H7 (cell line): ENCODE data around the gene VSIG8. TPM values are rescaled to one million over a fixed set of nuclear protein-coding genes. Genes with fewer than 3 reads are reported as not detected.

ENCODE experiments used
- DNase-seq: peaks from one replicate; pipeline ENCODE4 v3.0.0; 2012
- H3K27me3 ChIP-seq: 2 replicates; pipeline ENCODE4 v1.6.0; 2011; ENCODE audit warnings: mild to moderate bottlenecking, low read length; ENCODE audit not compliant: control insufficient read depth, insufficient read depth
- H3K36me3 ChIP-seq: replicated peaks from 2 replicates; pipeline ENCODE4 v1.5.1; 2011; ENCODE audit warnings: low read length; ENCODE audit not compliant: control insufficient read depth, insufficient read depth
- H3K4me3 ChIP-seq: 2 replicates; pipeline ENCODE4 v1.5.1; 2011; ENCODE audit warnings: low read depth, mild to moderate bottlenecking, control low read depth, low read length, moderate library complexity; ENCODE audit not compliant: insufficient read depth
- total RNA-seq: library from RNA; depleted of rRNA; stranded (reverse); fragments of >200 nt; shearing (Covaris generic); gene quantifications from 2 replicates; pipeline ENCODE4 v1.2.3, GENCODE V29; 2014

VSIG8 gene
- total RNA-seq, 1 experiment from 2014 or later, result not detected

DNA sequence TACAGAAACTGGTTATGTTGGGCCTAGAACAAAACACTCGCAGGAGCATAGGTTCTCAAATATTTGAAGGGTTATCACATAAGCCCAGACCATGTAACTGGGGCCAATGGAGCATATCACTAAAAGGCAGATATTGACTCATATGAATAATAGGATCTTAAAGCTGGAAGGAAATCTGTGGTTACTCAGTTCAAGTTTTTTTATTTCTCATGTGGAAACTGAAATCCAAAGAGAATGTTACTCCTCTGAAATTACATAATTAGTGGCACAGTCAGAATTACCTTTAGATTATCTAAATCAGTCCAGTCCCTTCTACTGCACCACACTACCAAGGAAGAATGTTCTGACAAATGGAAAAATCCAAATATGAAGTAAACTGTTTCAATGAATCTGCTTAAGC is 23.7 kb downstream of the VSIG8 start:
- H3K36me3 ChIP-seq, result no peaks in the 10 kb centered on the region
- DNase-seq, result no peak
- peaks cover 3% of the 10 kb centered on the region; the same call in 1 of the 2 replicates for H3K27me3 ChIP-seq
- no peak overlapping the region for H3K4me3 ChIP-seq

- DNase-seq, result no peak
- Histone ChIP-seq H3K36me3 (no peaks in the 10 kb centered on the region), H3K4me3 (no peak overlapping the region), H3K27me3 (peaks cover 5% of the 10 kb centered on the region; the same call in 1 of the 2 replicates)
These were observed 26.5 kb downstream of the VSIG8 start for GRCh38 chr1:159835862-159836525.

GRCh38 chr1:159835356-159835755 is 27.1 kb downstream of the VSIG8 start:
- Histone ChIP-seq H3K4me3 (no peak overlapping the region), H3K36me3 (no peaks in the 10 kb centered on the region), H3K27me3 (peaks cover 5% of the 10 kb centered on the region; the same call in 1 of the 2 replicates)
- no peak for DNase-seq

- Histone ChIP-seq H3K4me3 (no peak overlapping the region), H3K36me3 (no peaks in the 10 kb centered on the region), H3K27me3 (peaks cover 9% of the 10 kb centered on the region; the same call in 1 of the 2 replicates)
- DNase-seq, result no peak
These were observed 30.1 kb downstream of the VSIG8 start for GRCh38 chr1:159832309-159832708.

GRCh38 chr1:159831412-159832141 is 30.9 kb downstream of the VSIG8 start:
- Histone ChIP-seq H3K4me3 (no peak overlapping the region), H3K27me3 (peaks cover 11% of the 10 kb centered on the region; the same call in 1 of the 2 replicates), H3K36me3 (no peaks in the 10 kb centered on the region)
- DNase-seq, result peak; percentile 55

- Histone ChIP-seq H3K36me3 (no peaks in the 10 kb centered on the region), H3K27me3 (peaks cover 14% of the 10 kb centered on the region; the same call in 1 of the 2 replicates), H3K4me3 (no peak overlapping the region)
- DNase-seq, result no peak
These were observed 31.7 kb downstream of the VSIG8 start for GRCh38 chr1:159830722-159831121.

GRCh38 chr1:159829822-159830465 is 32.5 kb downstream of the VSIG8 start:
- H3K4me3 ChIP-seq, result no peak overlapping the region
- no peak for DNase-seq
- peaks cover 12% of the 10 kb centered on the region; the same call in 1 of the 2 replicates for H3K27me3 ChIP-seq
- H3K36me3 ChIP-seq, result no peaks in the 10 kb centered on the region

- Histone ChIP-seq H3K27me3 (peaks cover 12% of the 10 kb centered on the region; the same call in 1 of the 2 replicates), H3K4me3 (no peak overlapping the region), H3K36me3 (no peaks in the 10 kb centered on the region)
- peak; percentile 88 for DNase-seq
These were observed 33.2 kb downstream of the VSIG8 start for GRCh38 chr1:159829273-159829634.

GRCh38 chr1:159828581-159829272 is 33.7 kb downstream of the VSIG8 start:
- H3K27me3 ChIP-seq, result peaks cover 15% of the 10 kb centered on the region; the same call in 1 of the 2 replicates
- no peaks in the 10 kb centered on the region for H3K36me3 ChIP-seq
- DNase-seq, result no peak
- no peak overlapping the region for H3K4me3 ChIP-seq

- H3K27me3 ChIP-seq, result peaks cover 16% of the 10 kb centered on the region; the same call in 1 of the 2 replicates
- H3K36me3 ChIP-seq, result no peaks in the 10 kb centered on the region
- H3K4me3 ChIP-seq, result no peak overlapping the region
- no peak for DNase-seq
These were observed 34.3 kb downstream of the VSIG8 start for GRCh38 chr1:159828176-159828575.

DNA sequence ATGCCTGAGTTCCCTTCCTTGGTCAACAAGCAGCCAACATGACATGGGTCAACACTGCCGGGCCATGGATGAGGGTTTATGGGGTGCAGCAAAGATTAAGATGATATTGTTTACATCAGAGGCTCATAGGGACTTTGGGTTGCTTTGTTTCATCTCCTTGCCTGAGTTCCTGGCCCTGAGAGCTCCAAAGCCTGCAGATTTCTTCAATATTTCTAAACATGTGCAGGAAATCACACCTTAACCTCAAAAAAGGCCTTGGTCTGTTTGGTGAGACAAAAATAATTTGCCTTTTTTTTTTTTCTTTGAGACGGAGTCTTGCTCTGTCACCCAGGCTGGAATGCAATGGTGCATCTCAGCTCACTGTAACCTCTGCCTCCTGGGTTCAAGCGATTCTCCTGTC is 34.9 kb downstream of the VSIG8 start:
- Histone ChIP-seq H3K27me3 (peaks cover 20% of the 10 kb centered on the region; the same call in 1 of the 2 replicates), H3K36me3 (no peaks in the 10 kb centered on the region), H3K4me3 (no peak overlapping the region)
- DNase-seq, result no peak

GRCh38 chr1:159827102-159827490 is 35.4 kb downstream of the VSIG8 start:
- Histone ChIP-seq H3K4me3 (no peak overlapping the region), H3K36me3 (no peaks in the 10 kb centered on the region), H3K27me3 (peaks cover 22% of the 10 kb centered on the region; the same call in 1 of the 2 replicates)
- DNase-seq, result no peak

- no peak within 1 kb of the TSS for H3K4me3 ChIP-seq
- H3K27me3 ChIP-seq, result peaks cover 22% of the 10 kb centered on the region; the same call in 1 of the 2 replicates
- DNase-seq, result no peak
- H3K36me3 ChIP-seq, result no peaks in the 10 kb centered on the region
These were observed 35.9 kb downstream of the VSIG8 start, which contains the start of gene SLAMF8 for GRCh38 chr1:159826441-159827101. TSS of gene SLAMF8 (plus strand) at chr1:159826873. CDS start at chr1:159826899, 26 bp downstream.

DNA sequence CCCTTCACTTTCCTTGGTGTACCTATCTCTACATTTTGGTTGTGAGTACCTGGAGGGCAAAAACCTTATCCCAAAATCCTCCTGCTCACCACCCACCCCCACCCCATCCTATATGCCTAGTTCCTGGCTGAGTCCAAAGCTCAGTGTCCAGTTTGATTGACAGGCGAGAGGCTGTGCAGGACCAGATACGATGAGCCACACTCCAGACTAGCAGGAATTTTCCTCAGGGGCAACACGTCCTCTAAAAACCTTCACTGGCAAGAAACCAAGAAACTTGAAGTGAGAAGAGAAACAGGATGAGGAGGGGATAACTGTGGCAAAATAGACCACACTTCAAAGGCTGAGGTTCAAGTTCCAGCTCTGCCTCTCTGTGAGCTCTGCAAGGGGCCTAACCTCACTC is 36.9 kb downstream of the VSIG8 start:
- no peak overlapping the region for H3K4me3 ChIP-seq
- H3K36me3 ChIP-seq, result no peaks in the 10 kb centered on the region
- no peak for DNase-seq
- H3K27me3 ChIP-seq, result peaks cover 24% of the 10 kb centered on the region; the same call in 1 of the 2 replicates
